Measurements from ENCODE around the gene GBA2.

Gene GBA2

DNA sequence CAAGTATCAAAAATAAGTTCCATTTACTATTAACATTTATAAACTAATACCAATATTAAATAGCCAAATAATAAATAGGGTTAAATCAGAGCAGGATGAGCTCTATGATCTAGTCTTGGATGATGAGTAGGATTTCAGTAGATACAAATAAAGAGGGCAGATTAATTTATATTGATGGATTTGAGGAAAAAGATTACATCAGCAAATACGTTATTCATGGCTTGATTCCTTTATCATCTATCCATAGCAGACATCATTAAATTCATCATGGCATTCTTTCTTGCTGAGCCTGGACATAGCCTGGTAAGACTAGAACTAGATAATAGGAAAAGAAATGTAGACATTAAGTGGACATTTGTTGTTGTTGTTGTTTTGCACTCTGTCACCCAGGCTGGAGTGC is 18.4 kb upstream of the GBA2 start:
- no peak for DNase-seq (ENCODE audit: extremely low read depth in 1 of 2, low read depth in 1 of 2)

- DNase-seq (ENCODE audit: extremely low read depth in 1 of 2, low read depth in 1 of 2), result no peak
These were observed 18.0 kb upstream of the GBA2 start for GRCh38 chr9:35766997-35767396.

GRCh38 chr9:35763803-35764202 is 14.8 kb upstream of the GBA2 start:
- DNase-seq (ENCODE audit: extremely low read depth in 1 of 2, low read depth in 1 of 2), result no peak

DNA sequence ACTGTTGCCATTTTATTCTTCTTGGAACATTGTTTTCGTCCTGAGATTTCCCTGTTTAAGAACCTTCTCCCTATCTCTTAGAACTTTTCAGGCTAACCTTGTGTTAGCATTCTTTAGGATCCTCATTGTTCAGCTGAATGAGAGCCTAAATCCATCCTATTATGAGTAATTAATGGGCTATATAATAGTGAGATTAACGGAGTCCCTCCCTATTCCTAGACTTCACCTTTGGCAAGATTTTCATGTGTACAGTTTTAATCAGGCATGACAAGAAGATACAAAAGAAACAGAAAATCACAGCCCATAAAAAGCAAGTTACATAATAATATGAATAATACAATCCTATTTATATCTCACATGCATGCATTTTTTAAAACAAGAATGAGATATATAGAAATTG is 14.2 kb upstream of the GBA2 start:
- no peak for DNase-seq (ENCODE audit: extremely low read depth in 1 of 2, low read depth in 1 of 2)

- no peak for DNase-seq (ENCODE audit: extremely low read depth in 1 of 2, low read depth in 1 of 2)
These were observed 11.6 kb upstream of the GBA2 start for GRCh38 chr9:35760651-35761050.

GRCh38 chr9:35759795-35760194 is 10.8 kb upstream of the GBA2 start:
- no peak for DNase-seq (ENCODE audit: extremely low read depth in 1 of 2, low read depth in 1 of 2)

GRCh38 chr9:35758475-35759050 is 9.5 kb upstream of the GBA2 start:
- DNase-seq (ENCODE audit: extremely low read depth in 1 of 2, low read depth in 1 of 2), result no peak

GRCh38 chr9:35757892-35758275 is 8.9 kb upstream of the GBA2 start:
- DNase-seq (ENCODE audit: extremely low read depth in 1 of 2, low read depth in 1 of 2), result no peak

GRCh38 chr9:35757226-35757891 is 8.3 kb upstream of the GBA2 start:
- DNase-seq (ENCODE audit: extremely low read depth in 1 of 2, low read depth in 1 of 2), result no peak

DNA sequence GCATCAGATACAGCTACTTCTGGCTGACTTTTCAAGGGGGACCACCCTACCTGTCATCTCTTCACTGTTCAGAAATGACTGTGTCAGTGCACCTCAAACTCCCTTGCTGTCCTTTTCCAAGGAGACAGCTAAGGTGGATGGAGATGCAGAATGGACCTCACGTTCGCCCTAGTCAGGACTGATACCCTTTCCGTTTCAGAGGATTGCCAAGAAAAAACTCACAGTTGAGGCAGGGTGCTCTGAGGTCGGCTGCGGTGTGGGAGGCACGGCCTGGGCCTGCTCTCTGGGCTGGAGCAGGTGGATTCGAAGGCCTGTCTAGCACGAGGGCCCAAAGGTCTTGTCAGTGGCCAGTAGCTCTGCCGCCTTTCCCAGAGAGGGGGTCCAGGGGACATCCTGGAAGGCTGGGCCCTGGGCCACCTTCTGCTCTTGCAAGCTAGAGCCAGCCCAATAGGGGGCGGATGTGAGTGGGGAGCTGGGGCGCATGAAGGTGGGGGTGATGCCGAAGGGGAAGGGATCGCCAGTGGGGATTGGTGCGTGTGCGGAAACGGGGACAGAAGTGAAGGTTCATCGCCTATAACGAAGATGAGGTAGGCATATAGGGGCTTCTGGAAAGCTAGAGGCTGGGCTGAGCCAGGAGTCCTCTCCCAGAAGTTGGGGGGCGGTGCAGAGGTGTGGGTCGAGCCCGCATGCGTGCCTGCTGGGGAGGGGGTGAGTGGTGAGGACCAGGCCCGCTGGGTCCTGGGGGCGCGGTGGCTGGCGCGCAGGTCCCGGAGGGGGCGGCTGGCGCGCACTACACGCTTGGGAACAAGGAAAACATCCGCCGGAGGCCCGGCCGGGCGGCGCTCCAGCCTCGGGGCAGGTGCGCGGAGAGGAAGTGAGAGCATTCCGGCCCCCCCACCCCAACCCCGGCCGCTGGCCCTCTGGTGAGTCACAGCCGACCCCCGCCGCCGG is 7.5 kb upstream of the GBA2 start:
- peak; percentile 52 to 79 for DNase-seq (ENCODE audit: extremely low read depth in 1 of 2, low read depth in 1 of 2)

GRCh38 chr9:35755071-35755470 is 6.0 kb upstream of the GBA2 start:
- DNase-seq (ENCODE audit: extremely low read depth in 1 of 2, low read depth in 1 of 2), result no peak

DNA sequence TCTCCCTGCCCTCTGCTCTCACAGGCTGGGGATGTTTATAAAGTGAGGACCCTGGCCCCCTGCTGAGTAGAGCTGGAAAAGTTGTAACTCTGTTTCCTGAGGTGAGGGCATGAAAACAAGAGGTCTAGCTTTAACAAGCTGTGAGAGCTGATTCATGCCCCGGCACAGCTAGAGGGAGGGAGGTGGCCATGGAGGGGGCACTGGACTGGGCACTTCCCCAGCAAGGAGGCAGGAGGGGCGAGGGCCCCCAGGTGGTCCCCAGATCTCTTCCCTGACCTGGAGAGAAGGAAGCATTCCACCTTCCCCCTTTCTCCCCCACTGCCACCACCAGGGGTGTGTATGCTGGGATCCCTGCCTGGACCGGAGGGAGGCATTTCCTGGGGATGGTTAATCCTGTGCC is 5.2 kb upstream of the GBA2 start, which contains the start of gene MSMP:
Gene MSMP (minus strand): TSS at position 13 of the 400 bp plus-strand sequence. CDS start 147 bp downstream, outside the sequence.
- DNase-seq (ENCODE audit: extremely low read depth in 1 of 2, low read depth in 1 of 2), result no peak

GRCh38 chr9:35753466-35753865 is 4.4 kb upstream of the GBA2 start:
- DNase-seq (ENCODE audit: extremely low read depth in 1 of 2, low read depth in 1 of 2), result no peak

DNA sequence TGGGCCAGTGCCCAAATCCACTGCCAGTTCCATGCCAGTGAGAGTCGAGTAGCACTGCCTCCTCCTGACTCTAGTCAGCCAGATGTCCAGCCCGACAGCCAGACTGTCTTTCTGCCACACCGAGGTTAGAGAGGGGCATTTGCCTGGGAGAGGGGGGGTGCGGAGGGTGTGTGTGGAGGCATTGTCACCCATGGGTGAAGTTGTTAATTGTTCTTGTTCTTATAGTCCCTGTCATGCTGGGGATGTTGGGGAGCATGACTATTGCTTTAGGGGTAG is 1.2 kb upstream of the GBA2 start:
- DNase-seq (ENCODE audit: extremely low read depth in 1 of 2, low read depth in 1 of 2), result no peak

GRCh38 chr9:35749515-35750255 is 657 bp upstream of the GBA2 start:
- DNase-seq (ENCODE audit: extremely low read depth in 1 of 2, low read depth in 1 of 2), result no peak

DNA sequence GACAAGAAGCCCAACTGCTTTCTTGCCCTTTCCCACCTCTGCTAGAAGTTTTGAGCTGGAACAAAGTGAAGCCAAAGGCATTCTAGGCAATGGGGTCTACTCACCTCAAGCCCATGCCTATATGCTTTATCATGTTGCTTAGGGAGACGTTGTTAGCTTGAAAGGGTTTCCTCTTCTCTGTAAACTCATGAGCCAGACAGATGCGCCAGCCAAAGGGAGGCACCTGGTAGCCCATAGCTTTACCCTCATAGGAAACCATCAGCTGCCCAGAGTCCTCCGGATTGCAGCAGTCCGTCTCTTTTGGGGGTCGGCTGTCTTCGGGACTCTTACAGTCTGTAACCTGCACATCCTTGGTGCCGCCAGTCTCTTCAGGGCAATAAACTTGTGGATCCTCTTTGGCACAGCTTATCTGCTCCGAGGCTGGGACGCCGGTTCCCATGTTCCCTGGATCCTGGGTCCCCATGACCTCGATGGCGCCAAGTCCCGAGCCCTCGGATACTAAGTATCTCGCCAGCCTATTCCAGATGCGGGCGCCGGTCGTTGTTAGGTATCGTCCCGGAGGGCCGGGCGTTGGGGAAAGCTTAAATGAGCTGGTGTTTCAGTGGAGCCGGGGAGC is 678 bp downstream of the GBA2 start:
- no peak for DNase-seq (ENCODE audit: extremely low read depth in 1 of 2, low read depth in 1 of 2)

DNA sequence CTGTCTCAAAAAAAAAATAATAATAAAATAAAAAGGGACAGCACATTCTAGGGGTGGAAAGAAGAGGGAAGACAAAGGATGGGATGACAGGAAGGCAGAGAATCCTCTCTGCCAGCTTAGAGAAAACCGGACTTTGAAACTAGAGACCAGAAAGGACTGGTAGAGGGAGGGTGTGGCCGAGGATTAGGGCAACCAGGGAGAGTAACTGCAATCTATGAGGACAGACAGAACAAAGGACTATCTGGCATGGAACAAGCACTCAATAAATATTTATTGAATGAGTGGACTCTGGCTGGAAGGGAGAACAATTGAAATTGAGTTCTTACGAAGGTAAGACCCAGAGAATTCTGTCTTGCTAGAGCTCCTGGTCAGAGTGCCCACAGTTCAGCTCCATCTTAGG is 2.4 kb downstream of the GBA2 start:
- DNase-seq (ENCODE audit: extremely low read depth in 1 of 2, low read depth in 1 of 2), result no peak

DNA sequence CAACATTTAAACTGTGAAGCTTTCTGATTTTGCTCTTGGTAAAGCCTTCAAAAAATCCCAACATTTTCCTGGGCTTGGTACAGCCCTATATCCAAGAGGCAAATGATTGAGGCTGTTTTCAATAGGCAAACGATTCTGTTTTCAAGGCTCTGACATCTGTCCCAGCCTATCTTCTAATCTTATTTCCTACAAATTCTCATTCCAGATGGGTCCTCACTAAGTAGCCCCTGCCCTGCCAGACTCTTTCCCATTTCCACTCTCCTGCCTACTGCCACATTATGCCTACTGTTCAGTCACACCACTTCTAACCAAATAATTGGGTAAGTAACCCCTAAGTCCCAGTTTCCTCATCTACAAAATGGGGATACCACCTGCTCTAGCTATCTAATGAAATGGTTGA is 3.5 kb downstream of the GBA2 start:
- DNase-seq (ENCODE audit: extremely low read depth in 1 of 2, low read depth in 1 of 2), result no peak

GRCh38 chr9:35743880-35744518 is 5.0 kb downstream of the GBA2 start:
- no peak for DNase-seq (ENCODE audit: extremely low read depth in 1 of 2, low read depth in 1 of 2)

DNA sequence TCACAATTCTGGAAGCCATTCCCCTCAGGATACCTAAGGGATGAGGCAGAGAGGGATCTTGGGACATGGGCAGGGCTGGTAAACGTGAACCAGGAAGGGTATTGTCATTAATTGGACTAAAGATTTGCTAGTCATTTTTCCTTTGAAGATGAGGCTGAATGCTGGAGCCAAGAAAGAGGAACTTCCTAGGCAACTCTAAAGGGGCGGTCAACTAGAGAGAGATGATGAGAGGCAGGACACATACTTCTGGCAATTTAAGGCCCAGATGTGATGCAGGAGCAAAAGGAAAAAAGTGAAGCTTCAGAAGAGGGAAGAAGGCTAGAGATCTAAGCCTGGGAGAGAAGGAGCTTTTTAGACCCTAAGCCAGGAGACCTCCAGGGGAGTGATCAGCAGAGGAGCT is 5.6 kb downstream of the GBA2 start:
- DNase-seq (ENCODE audit: extremely low read depth in 1 of 2, low read depth in 1 of 2), result no peak
